ENCODE measurements around the gene EIF5.

EIF5 gene

GRCh38 chr14:103333754-103334643 lies at the start of gene EIF5:
TSS of gene EIF5 (plus strand) at chr14:103334237. CDS start at chr14:103335861, 1,624 bp downstream.
- peak; percentile 98 for DNase-seq

GRCh38 chr14:103284574-103285467 lies 49.2 kb upstream of the EIF5 start:
- DNase-seq = no peak

- DNase-seq = no peak
These were observed 47.6 kb upstream of the EIF5 start for GRCh38 chr14:103286460-103286859.

DNA sequence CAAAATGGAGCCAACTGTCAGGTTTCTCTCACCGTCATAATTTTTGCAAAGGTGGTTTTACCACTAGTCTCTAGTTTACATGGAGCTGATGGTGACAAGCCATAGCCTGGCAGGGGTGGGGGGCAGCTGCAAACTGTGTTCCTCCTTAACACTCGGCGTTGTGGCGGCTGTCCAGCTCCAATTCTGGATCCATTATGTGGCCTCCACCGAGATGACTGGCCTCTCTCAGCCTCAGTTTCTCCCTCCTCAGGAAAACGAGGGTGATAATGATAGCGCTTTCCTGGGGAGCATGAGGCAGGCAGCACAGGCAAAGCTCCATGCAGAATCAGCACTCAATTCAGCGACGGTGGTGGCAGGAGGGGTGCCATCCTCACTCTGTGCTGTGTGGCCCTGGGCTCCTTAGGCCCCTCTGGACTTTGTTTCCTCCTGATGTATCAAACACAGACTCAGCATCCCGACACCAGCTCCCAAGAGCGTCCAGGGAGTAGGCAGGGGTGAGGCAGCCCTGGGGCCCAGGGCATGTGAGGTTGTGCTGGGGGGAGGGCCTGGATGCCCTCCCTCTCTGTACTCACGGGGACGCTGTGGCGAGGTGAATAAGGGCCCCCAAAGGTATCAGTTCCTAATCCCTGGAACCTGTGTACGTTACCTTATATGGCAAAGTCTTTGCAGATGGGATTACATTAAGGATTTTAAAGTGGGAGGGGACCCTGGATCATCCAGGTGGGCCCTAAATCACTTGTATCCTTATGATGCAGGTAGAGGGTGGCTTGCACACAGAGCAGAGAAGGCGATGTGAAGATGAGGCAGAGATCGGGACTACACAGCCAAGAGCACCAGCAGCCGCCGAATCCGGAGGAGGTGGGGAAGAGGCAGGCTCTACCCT lies 46.8 kb upstream of the EIF5 start:
- no peak for DNase-seq

- DNase-seq = no peak
These were observed 45.8 kb upstream of the EIF5 start for GRCh38 chr14:103288076-103288766.

- DNase-seq = no peak
These were observed 44.0 kb upstream of the EIF5 start for GRCh38 chr14:103290056-103290455.

GRCh38 chr14:103290494-103290893 lies 43.5 kb upstream of the EIF5 start:
- DNase-seq = no peak

DNA sequence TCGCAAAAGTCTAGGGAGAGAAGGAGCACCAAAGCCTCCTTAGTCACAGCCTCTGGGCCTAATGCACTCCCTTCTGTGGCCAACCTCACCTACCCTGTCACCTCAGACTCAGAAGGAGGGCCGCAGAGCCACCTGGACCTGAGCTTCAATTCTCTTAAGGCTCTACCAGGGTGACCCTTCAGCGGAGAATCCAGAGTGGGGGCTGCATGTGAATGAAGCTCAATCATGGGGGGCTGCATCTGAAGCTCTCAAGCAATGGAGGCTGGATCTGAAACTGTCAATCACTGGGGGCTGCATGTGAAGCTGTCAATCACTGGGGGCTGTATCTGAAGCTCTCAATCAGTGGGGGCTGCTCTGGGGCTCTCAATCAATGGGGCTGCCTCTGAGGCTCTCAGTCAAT lies 43.1 kb upstream of the EIF5 start:
- no peak for DNase-seq

GRCh38 chr14:103292426-103293374 lies 41.3 kb upstream of the EIF5 start:
- DNase-seq = peak; percentile 51

DNA sequence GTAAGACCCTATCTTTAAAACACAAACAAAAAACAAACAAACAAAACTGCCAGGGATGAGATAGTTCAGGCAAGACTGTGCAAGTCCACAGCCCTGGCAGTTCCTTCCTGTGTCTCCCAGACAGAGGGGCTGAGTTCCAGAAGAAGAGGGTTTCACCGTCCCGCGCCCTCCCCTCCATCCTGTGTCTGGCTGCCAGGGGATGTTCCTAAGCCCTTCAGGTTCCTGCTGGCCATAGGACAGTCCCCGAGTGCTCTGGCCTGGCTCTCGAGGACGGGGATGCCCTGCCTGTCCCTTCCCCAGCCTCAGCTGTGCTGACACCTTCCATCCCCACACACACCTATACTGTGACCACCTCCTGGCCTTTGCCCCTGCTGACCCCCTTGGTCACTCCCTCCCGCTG lies 40.6 kb upstream of the EIF5 start:
- DNase-seq = no peak

DNA sequence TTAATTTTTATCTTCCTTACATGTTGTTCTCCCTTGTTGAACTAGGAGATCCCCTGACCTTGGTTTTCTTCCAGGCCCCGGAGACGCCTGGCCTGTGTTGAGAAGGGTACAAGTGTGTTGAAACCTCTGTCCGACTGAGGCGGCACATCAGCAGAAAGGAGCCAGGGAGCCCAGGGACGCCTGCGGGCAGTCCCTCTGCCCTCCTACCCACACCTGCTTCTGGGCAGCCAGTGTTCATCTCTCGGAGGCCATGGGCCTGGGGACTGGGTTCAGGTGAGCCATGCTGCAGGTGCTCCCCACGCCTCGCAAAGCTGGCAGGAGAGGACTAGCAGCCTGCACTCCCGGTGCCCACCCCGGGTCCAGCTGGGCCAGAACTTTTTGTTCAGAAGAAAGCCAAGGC lies 39.9 kb upstream of the EIF5 start:
- DNase-seq = no peak

- no peak for DNase-seq
These were observed 38.0 kb upstream of the EIF5 start for GRCh38 chr14:103296007-103296406.

- DNase-seq = no peak
These were observed 37.0 kb upstream of the EIF5 start for GRCh38 chr14:103296987-103297386.

DNA sequence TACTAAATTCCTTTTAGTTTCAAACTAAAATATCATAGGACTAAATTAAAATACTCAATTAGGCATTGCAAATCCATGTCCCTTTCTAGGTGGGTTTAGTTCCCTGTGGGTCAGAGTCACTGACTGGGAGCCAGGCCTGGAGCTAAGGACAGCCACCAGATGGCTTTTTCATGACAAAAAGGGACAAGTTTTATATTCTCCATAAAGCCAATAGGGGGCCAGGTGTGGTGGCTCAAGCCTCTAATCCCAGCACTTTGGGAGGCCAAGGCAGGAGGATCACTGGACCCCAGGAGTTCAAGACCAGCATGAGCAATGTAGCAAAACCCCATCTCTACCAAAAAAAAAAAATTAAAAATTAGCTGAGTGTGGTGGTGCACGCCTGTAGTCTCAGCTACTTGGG lies 35.4 kb upstream of the EIF5 start:
- DNase-seq = no peak

GRCh38 chr14:103301512-103302354 lies 32.3 kb upstream of the EIF5 start:
- no peak for DNase-seq

- no peak for DNase-seq
These were observed 31.1 kb upstream of the EIF5 start for GRCh38 chr14:103302966-103303365.

- no peak for DNase-seq
These were observed 29.3 kb upstream of the EIF5 start for GRCh38 chr14:103304706-103305105.

DNA sequence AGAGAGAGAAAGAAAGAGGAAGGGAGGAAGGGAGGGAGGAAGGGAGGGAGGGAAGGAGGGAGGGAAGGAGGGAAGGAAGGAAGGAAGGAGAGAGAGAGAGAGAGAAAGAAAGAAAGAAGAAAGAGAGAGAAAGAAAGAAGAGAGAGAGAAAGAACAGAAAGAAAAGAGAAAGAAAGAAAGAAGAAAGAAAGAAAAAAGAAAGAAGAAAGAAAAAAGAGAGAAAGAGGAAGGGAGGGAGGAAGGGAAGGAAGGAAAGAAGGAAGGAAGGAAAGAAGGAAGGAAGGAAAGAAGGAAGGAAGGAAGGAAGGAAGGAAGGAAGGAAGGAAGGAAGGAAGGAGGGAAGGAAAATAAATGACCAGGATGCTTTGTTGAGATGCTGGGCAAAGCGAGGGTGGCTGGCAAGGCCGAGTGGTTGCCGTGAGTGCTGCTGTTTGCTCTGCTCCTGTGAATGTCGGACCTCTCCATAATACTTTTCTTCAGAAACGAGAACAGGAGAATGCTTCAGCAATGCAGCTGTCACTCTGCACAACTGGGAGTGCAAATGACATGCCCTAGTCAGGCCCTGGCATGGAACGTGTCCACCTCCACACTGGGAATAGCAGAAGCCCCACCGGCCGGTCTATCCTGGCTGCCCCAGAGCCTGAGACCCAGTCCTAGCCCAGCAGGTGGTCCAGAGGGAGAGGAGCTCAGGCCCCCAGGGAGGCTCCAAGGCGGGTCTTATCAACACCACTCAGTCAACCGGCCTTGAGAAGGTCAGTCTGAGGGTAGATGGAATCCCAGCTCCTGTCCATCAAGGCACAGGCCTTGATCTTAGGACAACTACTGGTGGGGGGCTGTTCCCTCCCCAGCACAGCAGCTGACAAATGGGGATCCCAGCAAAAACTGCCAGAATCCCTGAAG lies 25.1 kb upstream of the EIF5 start:
- DNase-seq = no peak

GRCh38 chr14:103310576-103311095 lies 23.4 kb upstream of the EIF5 start:
- no peak for DNase-seq
